BLaER1 (cell line): ENCODE results near the gene DGKZ.

ENCODE experiments used
- H3K27ac ChIP-seq: shearing (Covaris generic); formaldehyde crosslinking; 2 replicates; pipeline ENCODE4 v1.8.1; 2022
- H3K27me3 ChIP-seq: shearing (Covaris generic); formaldehyde crosslinking; 2 replicates; pipeline ENCODE4 v1.8.1; 2022
- H3K36me3 ChIP-seq: shearing (Covaris generic); formaldehyde crosslinking; 2 replicates; pipeline ENCODE4 v1.8.1; 2022
- H3K4me1 ChIP-seq: shearing (Covaris generic); formaldehyde crosslinking; 2 replicates; pipeline ENCODE4 v1.8.1; 2022
- H3K4me2 ChIP-seq: shearing (Covaris generic); formaldehyde crosslinking; 2 replicates; pipeline ENCODE4 v1.8.1; 2022
- H3K4me3 ChIP-seq: shearing (Covaris generic); formaldehyde crosslinking; 2 replicates; pipeline ENCODE4 v1.8.1; 2022
- H3K9ac ChIP-seq: shearing (Covaris generic); formaldehyde crosslinking; 2 replicates; pipeline ENCODE4 v1.8.1; 2022
- H3K9me3 ChIP-seq: shearing (Covaris generic); formaldehyde crosslinking; 2 replicates; pipeline ENCODE4 v1.8.1; 2022
- H4K20me1 ChIP-seq: shearing (Covaris generic); formaldehyde crosslinking; 2 replicates; pipeline ENCODE4 v1.8.1; 2022
- Cebpa-rat ChIP-seq: shearing (Covaris generic); IDR thresholded peaks from 2 replicates; pipeline ENCODE4 v1.8.1; 2022

Gene DGKZ

GRCh38 chr11:46386674-46387073 is 39.4 kb downstream of the DGKZ start:
- H3K27ac ChIP-seq = no peak overlapping the region
- H3K27me3 ChIP-seq = peaks cover 66% of the 10 kb centered on the region
- H3K4me2 ChIP-seq = no peak overlapping the region
- H4K20me1 ChIP-seq = peaks cover 67% of the 10 kb centered on the region
- no peak overlapping the region for H3K9ac ChIP-seq
- no peak for TF ChIP-seq Cebpa-rat
- H3K9me3 ChIP-seq = no peaks in the 10 kb centered on the region
- H3K36me3 ChIP-seq = peaks cover 14% of the 10 kb centered on the region
- H3K4me3 ChIP-seq = no peak overlapping the region
- peaks cover 34% of the 10 kb centered on the region for H3K4me1 ChIP-seq

- peak overlapping the region; percentile 24; the same call in 1 of the 2 replicates for H3K4me2 ChIP-seq
- H3K27ac ChIP-seq = no peak overlapping the region
- H3K4me3 ChIP-seq = no peak overlapping the region
- peaks cover 14% of the 10 kb centered on the region for H3K36me3 ChIP-seq
- no peak for TF ChIP-seq Cebpa-rat
- peaks cover 74% of the 10 kb centered on the region for H3K27me3 ChIP-seq
- no peaks in the 10 kb centered on the region for H3K9me3 ChIP-seq
- peaks cover 74% of the 10 kb centered on the region for H4K20me1 ChIP-seq
- H3K9ac ChIP-seq = no peak overlapping the region
- peaks cover 36% of the 10 kb centered on the region for H3K4me1 ChIP-seq
Observed at GRCh38 chr11:46387456-46387855, 40.2 kb downstream of the DGKZ start.

- TF ChIP-seq Cebpa-rat = no peak
- H3K9me3 ChIP-seq = no peaks in the 10 kb centered on the region
- H3K4me2 ChIP-seq = peak overlapping the region; percentile 24; the same call in 1 of the 2 replicates
- H3K27me3 ChIP-seq = peaks cover 80% of the 10 kb centered on the region
- H3K4me1 ChIP-seq = peaks cover 35% of the 10 kb centered on the region
- H3K9ac ChIP-seq = no peak overlapping the region
- peaks cover 74% of the 10 kb centered on the region for H4K20me1 ChIP-seq
- peaks cover 12% of the 10 kb centered on the region for H3K36me3 ChIP-seq
- no peak overlapping the region for H3K4me3 ChIP-seq
- no peak overlapping the region for H3K27ac ChIP-seq
Observed at GRCh38 chr11:46387919-46388618, 40.8 kb downstream of the DGKZ start.

GRCh38 chr11:46388619-46389449 is 41.6 kb downstream of the DGKZ start:
- H3K4me2 ChIP-seq = peak overlapping the region; percentile 86
- peaks cover 76% of the 10 kb centered on the region for H4K20me1 ChIP-seq
- H3K36me3 ChIP-seq = peaks cover 4% of the 10 kb centered on the region
- H3K27ac ChIP-seq = no peak overlapping the region
- H3K27me3 ChIP-seq = peaks cover 86% of the 10 kb centered on the region
- TF ChIP-seq Cebpa-rat = no peak
- peak overlapping the region; percentile 60 for H3K4me3 ChIP-seq
- no peaks in the 10 kb centered on the region for H3K9me3 ChIP-seq
- peaks cover 31% of the 10 kb centered on the region; the same call in 1 of the 2 replicates for H3K4me1 ChIP-seq
- H3K9ac ChIP-seq = no peak overlapping the region

- Histone ChIP-seq H3K27ac (no peak overlapping the region), H3K9me3 (no peaks in the 10 kb centered on the region), H3K36me3 (no peaks in the 10 kb centered on the region), H3K9ac (no peak overlapping the region), H3K27me3 (peaks cover 86% of the 10 kb centered on the region), H4K20me1 (peaks cover 81% of the 10 kb centered on the region), H3K4me1 (peaks cover 31% of the 10 kb centered on the region; the same call in 1 of the 2 replicates), H3K4me3 (peak overlapping the region; percentile 60), H3K4me2 (peak overlapping the region; percentile 86)
- no peak for TF ChIP-seq Cebpa-rat
Observed at GRCh38 chr11:46389450-46390330, 42.4 kb downstream of the DGKZ start.

- Histone ChIP-seq H3K4me1 (peaks cover 31% of the 10 kb centered on the region; the same call in 1 of the 2 replicates), H3K36me3 (peaks cover 2% of the 10 kb centered on the region; the same call in 1 of the 2 replicates), H3K27ac (no peak overlapping the region), H3K9me3 (no peaks in the 10 kb centered on the region), H3K4me2 (peak overlapping the region; percentile 86; the same call in 1 of the 2 replicates), H3K9ac (no peak overlapping the region), H3K4me3 (no peak overlapping the region), H3K27me3 (peaks cover 81% of the 10 kb centered on the region), H4K20me1 (peaks cover 80% of the 10 kb centered on the region)
- TF ChIP-seq Cebpa-rat = no peak
Observed at GRCh38 chr11:46390331-46391171, 43.3 kb downstream of the DGKZ start.

- H3K27me3 ChIP-seq = peaks cover 75% of the 10 kb centered on the region
- no peak overlapping the region for H3K27ac ChIP-seq
- peak overlapping the region; percentile 59 for H3K4me3 ChIP-seq
- H3K9me3 ChIP-seq = no peaks in the 10 kb centered on the region
- H4K20me1 ChIP-seq = peaks cover 86% of the 10 kb centered on the region
- peak overlapping the region; percentile 76 for H3K4me2 ChIP-seq
- peaks cover 31% of the 10 kb centered on the region; the same call in 1 of the 2 replicates for H3K4me1 ChIP-seq
- peaks cover 8% of the 10 kb centered on the region for H3K36me3 ChIP-seq
- no peak for TF ChIP-seq Cebpa-rat
- H3K9ac ChIP-seq = no peak overlapping the region
Observed at GRCh38 chr11:46391186-46391577, 43.9 kb downstream of the DGKZ start.

- Histone ChIP-seq H3K4me3 (peak within 1 kb of the TSS; percentile 59), H3K9ac (no peak within 1 kb of the TSS), H3K4me2 (peak within 1 kb of the TSS; percentile 76), H3K9me3 (no peaks in the 10 kb centered on the region), H4K20me1 (peaks cover 92% of the 10 kb centered on the region), H3K27ac (no peak within 1 kb of the TSS), H3K27me3 (peaks cover 68% of the 10 kb centered on the region), H3K36me3 (peaks cover 15% of the 10 kb centered on the region), H3K4me1 (peaks cover 31% of the 10 kb centered on the region; the same call in 1 of the 2 replicates)
- no peak for TF ChIP-seq Cebpa-rat
Observed at GRCh38 chr11:46391578-46392420, 44.5 kb downstream of the DGKZ start, which contains the start of gene CHRM4. Gene CHRM4 (minus strand): TSS chr11:46391776. CDS start chr11:46386557, 5,219 bp downstream.
